GM23248 (cell line): Measurements from ENCODE around the gene WNK2. TPM values are rescaled to one million over a fixed set of nuclear protein-coding genes. Genes with fewer than 3 reads are reported as not detected.

Experiments
- DNase-seq: peaks from one replicate; pipeline ENCODE4 v3.0.0-alpha.2; 2015
- H2AFZ ChIP-seq: fragments of 200-600 bp; sonication (generic); 2 replicates; pipeline ENCODE4 v1.6.1; 2016; ENCODE audit warnings: antibody characterized with exemption
- H3F3A ChIP-seq: fragments of 200-600 bp; sonication (generic); 2 replicates; pipeline ENCODE4 v1.6.1; 2016; ENCODE audit warnings: mild to moderate bottlenecking, antibody characterized with exemption, mixed run types; ENCODE audit not compliant: insufficient read depth
- H3K27ac ChIP-seq: fragments of 200-600 bp; sonication (generic); 2 replicates; pipeline ENCODE4 v1.5.1; 2016; ENCODE audit warnings: mild to moderate bottlenecking
- H3K27me3 ChIP-seq: fragments of 200-600 bp; sonication (generic); replicated peaks from 2 replicates; pipeline ENCODE4 v1.6.1; 2016; ENCODE audit warnings: mild to moderate bottlenecking; ENCODE audit not compliant: insufficient read depth
- H3K36me3 ChIP-seq: fragments of 200-600 bp; sonication (generic); 2 replicates; pipeline ENCODE4 v1.6.1; 2016; ENCODE audit warnings: low read depth, mild to moderate bottlenecking
- H3K4me1 ChIP-seq: fragments of 200-600 bp; sonication (generic); 2 replicates; pipeline ENCODE4 v1.6.1; 2016; ENCODE audit warnings: mild to moderate bottlenecking; ENCODE audit not compliant: insufficient read depth
- H3K4me2 ChIP-seq: fragments of 200-600 bp; sonication (generic); one replicate; pipeline ENCODE4 v1.6.1; 2016; ENCODE audit warnings: mild to moderate bottlenecking; ENCODE audit not compliant: unreplicated experiment
- H3K4me3 ChIP-seq: fragments of 200-600 bp; sonication (generic); 2 replicates; pipeline ENCODE4 v1.5.1; 2016; ENCODE audit warnings: mild to moderate bottlenecking
- H3K79me2 ChIP-seq: fragments of 200-600 bp; sonication (generic); 2 replicates; pipeline ENCODE4 v1.6.1; 2016; ENCODE audit warnings: mild to moderate bottlenecking; ENCODE audit not compliant: insufficient read depth
- H3K9ac ChIP-seq: fragments of 200-600 bp; sonication (generic); 2 replicates; pipeline ENCODE4 v1.6.1; 2016; ENCODE audit warnings: mild to moderate bottlenecking
- H3K9me2 ChIP-seq: fragments of 200-600 bp; sonication (generic); 2 replicates; pipeline ENCODE4 v1.6.1; 2016; ENCODE audit warnings: mixed run types, mild to moderate bottlenecking, moderate library complexity; ENCODE audit not compliant: insufficient read depth
- H3K9me3 ChIP-seq: fragments of 200-600 bp; sonication (generic); one replicate; pipeline ENCODE4 v1.6.1; 2017; ENCODE audit warnings: low read depth
- H4K20me1 ChIP-seq: fragments of 200-600 bp; sonication (generic); 2 replicates; pipeline ENCODE4 v1.6.0; 2016; ENCODE audit not compliant: insufficient read depth
- EZH2 ChIP-seq: fragments of 200-600 bp; sonication (generic); IDR thresholded peaks from 2 replicates; pipeline ENCODE4 v1.6.1; 2018; ENCODE audit warnings: antibody characterized with exemption, mild to moderate bottlenecking; ENCODE audit not compliant: insufficient read depth, poor library complexity, severe bottlenecking
- EZH2phosphoT487 ChIP-seq: fragments of 200-600 bp; sonication (generic); IDR thresholded peaks from 2 replicates; pipeline ENCODE4 v1.6.1; 2018; ENCODE audit warnings: antibody characterized with exemption, moderate library complexity, mild to moderate bottlenecking, low read depth; ENCODE audit not compliant: insufficient read depth
- WGBS, 2 experiments: methylation state at CpG; one replicate each; pipeline ENCODE4 v1.1.6; 2015 to 2017; ENCODE audit warnings: low lambda C conversion rate in 2 of 2, low coverage in 1 of 2; ENCODE audit errors: missing lambda C conversion rate in 2 of 2; 5-methylcytosine and 5-hydroxymethylcytosine counted together
- in situ Hi-C: fragments of 300-500 bp; cut with MboI; formaldehyde crosslinking; loops from 2 replicates; pipeline ENCODE4 v1.15.0; 2020
- polyA plus RNA-seq: library from polyadenylated mRNA; unstranded; fragments of >200 nt; fragmentation: Nextera tagmentation; extraction: Ambion mirVana; gene quantifications from 2 replicates; pipeline ENCODE4 v1.2.1, GENCODE V29; 2016
- total RNA-seq: library from RNA; depleted of rRNA; stranded (reverse); fragments of >200 nt; shearing (Covaris generic); gene quantifications from 2 replicates; pipeline ENCODE4 v1.2.3, GENCODE V29; 2014; rRNA removed

WNK2 gene
- total RNA-seq, result not detected in 2 replicates
- not detected in 2 replicates for polyA plus RNA-seq

DNA sequence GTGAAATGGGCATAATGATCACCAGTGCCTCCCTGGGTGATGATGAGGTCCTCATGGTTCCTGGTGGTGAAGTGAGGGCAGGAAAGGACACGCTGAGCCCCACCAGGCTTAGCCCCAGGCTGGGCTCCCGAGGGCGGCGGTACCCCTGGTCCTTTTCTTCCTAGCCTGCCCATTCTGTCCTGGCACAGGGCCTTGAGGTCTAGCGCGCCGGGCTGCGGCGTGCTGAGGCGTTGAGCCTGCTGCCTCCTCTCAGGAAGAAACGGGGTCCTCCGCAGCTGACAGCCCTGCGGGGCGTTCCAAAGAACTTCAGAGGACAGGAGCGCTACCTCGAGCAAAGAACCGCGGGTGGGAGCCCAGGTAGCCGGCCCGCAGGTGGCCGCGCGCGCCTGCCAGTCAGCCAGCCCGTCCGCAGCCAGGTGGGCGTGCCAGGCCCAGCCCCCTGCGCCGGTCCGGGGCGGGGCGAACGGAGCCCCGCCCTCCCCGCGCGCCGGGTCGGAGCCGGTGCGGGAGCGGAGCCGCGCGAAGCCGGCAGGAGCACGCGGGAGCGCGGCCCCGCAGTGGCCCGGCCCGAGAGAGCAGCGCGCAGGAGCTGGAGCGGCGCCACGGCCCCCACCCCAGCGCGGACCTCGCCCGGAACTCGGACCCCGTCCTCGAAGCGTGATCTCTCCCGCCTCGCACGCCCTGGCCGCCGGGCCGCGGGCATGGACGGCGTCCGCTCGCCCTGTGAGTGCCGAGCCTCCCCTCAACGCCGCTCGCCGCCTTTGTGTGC lies at the start of gene WNK2:
Gene WNK2 (plus strand): TSS at position 477 of the 769 bp plus-strand sequence. CDS start 791 bp downstream, outside the sequence.
- no peak within 1 kb of the TSS for H3K4me2 ChIP-seq
- TF ChIP-seq EZH2phosphoT487, result no peak
- TF ChIP-seq EZH2, result no peak
- no peaks in the 10 kb centered on the region for H3K79me2 ChIP-seq
- peaks cover 30% of the 10 kb centered on the region for H3K27me3 ChIP-seq
- DNase-seq, result peak; percentile 23
- no peaks in the 10 kb centered on the region for H3K4me1 ChIP-seq
- peak within 1 kb of the TSS; percentile 52 for H3K4me3 ChIP-seq
- H2AFZ ChIP-seq, result no peak within 1 kb of the TSS
- in situ Hi-C loops, result no loop called here
- H4K20me1 ChIP-seq, result no peaks in the 10 kb centered on the region
- H3F3A ChIP-seq, result no peaks in the 10 kb centered on the region
- no peaks in the 10 kb centered on the region for H3K36me3 ChIP-seq
- H3K27ac ChIP-seq, result no peak within 1 kb of the TSS
- no peaks in the 10 kb centered on the region for H3K9me3 ChIP-seq
- no peaks in the 10 kb centered on the region for H3K9me2 ChIP-seq
- WGBS, 2 experiments, result 2 to 3% methylated on average over 31 to 40 of the region's 82 CpGs
- H3K9ac ChIP-seq, result no peak within 1 kb of the TSS

DNA sequence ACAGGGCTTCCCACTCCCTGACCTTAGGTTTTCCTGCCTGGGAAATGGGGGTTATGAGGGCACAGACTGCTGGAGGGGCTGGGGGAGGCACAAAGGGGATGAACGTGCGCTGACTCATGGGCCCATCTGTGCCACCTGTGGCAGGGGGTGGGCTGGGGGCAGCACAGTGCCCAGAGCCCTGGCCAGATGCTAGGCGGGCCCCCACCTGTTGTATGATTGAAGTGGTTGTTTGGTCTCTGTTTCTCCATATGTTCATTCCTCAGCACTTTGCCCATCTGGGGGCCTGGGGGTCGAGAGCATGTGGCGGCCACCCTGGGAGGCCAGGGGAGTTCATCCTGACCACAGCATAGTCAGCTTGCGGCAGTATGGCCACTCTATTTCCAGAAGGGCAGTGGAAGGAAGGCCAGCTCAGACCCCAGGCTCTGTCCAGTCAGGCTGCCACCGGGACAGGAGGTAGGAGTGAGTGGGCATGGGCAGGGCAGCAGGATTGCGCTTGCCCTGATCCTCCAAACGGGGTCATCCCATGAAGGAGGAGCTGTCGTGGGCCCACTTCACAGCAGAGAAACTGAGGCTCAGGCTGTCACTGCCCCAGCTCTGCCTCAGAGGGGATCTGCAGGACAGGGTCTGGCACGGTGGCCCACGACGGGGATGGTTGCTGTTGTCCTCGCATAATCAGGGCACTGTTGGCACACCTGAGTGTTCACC lies 49.0 kb upstream of the WNK2 start:
- Histone ChIP-seq H3K27me3 (no peaks in the 10 kb centered on the region), H2AFZ (peak overlapping the region; percentile 96), H3K9me3 (no peaks in the 10 kb centered on the region), H3K4me1 (peaks cover 13% of the 10 kb centered on the region), H4K20me1 (no peaks in the 10 kb centered on the region), H3K79me2 (0 out of 2 replicates have a peak, but pooled peaks cover 9% of the 10 kb centered on the region), H3K27ac (peak overlapping the region; percentile 62), H3F3A (no peaks in the 10 kb centered on the region), H3K4me2 (peak overlapping the region; percentile 93), H3K9ac (peak overlapping the region; percentile 97), H3K9me2 (no peaks in the 10 kb centered on the region), H3K36me3 (no peaks in the 10 kb centered on the region), H3K4me3 (peak overlapping the region; percentile 95)
- 64 to 77% methylated on average over 11 to 14 of the region's 14 CpGs for WGBS, 2 experiments
- in situ Hi-C loops, result no loop called here
- TF ChIP-seq EZH2 (no peak), EZH2phosphoT487 (no peak)
- no peak for DNase-seq

DNA sequence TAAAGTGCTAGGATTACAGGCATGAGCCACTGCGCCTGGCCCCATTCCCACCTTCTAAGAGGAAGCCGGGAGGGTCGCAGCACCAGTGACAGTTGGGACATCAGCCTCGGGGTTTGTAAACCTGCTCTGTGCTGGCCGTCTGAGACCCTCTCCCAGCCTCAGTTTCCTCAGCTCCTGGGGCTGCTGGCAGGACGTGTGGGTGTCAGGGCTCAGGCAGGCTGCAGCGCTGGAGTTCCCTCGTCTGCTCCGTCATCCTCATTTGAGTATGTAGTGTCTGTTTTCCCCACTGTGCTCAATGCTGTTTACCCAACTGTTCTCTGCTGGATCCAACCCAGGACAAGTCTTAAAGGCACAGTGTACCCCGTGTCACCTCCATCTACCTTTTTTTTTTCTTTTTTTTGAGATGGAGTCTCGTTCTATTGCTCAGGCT lies 47.9 kb upstream of the WNK2 start:
- Histone ChIP-seq H3F3A (no peaks in the 10 kb centered on the region), H2AFZ (no peak overlapping the region), H3K79me2 (0 out of 2 replicates have a peak, but pooled peaks cover 9% of the 10 kb centered on the region), H3K9me2 (no peaks in the 10 kb centered on the region), H3K9me3 (no peaks in the 10 kb centered on the region), H3K9ac (no peak overlapping the region), H3K27me3 (no peaks in the 10 kb centered on the region), H3K4me3 (no peak overlapping the region), H3K4me1 (peaks cover 13% of the 10 kb centered on the region), H4K20me1 (no peaks in the 10 kb centered on the region), H3K36me3 (no peaks in the 10 kb centered on the region), H3K27ac (no peak overlapping the region), H3K4me2 (no peak overlapping the region)
- TF ChIP-seq EZH2phosphoT487 (no peak), EZH2 (no peak)
- WGBS, 2 experiments, result 45 to 47% methylated on average over 11 of the region's 11 CpGs
- in situ Hi-C loops, result no loop called here
- peak; percentile 71 for DNase-seq

DNA sequence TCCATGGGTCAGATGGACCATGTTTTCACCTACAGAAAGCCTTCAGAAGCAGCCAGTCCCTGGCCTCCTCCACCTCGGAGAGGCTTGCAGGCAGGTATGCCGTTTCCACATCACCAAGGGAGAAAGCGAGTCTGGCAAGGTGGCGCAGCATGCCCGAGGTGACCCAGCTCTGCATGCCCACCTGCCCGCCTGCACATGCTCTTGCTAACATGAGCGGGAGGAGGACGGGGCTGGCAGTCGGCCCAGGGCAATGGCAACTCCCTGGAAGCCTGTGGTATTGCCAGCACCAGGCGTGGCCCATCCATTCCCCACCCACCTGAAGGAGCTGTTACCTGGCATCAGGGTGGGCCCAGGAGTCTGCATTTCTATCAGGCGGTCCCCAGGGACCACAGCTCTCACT lies 46.6 kb upstream of the WNK2 start:
- no peak for DNase-seq
- H2AFZ ChIP-seq, result no peak overlapping the region
- no peaks in the 10 kb centered on the region for H3K79me2 ChIP-seq
- no peaks in the 10 kb centered on the region for H3K36me3 ChIP-seq
- H3K4me3 ChIP-seq, result no peak overlapping the region
- H3K4me2 ChIP-seq, result no peak overlapping the region
- H3K9me3 ChIP-seq, result no peaks in the 10 kb centered on the region
- H3K9ac ChIP-seq, result no peak overlapping the region
- no peaks in the 10 kb centered on the region for H3K27me3 ChIP-seq
- TF ChIP-seq EZH2 (no peak), EZH2phosphoT487 (no peak)
- 78 to 87% methylated on average over 11 of the region's 11 CpGs for WGBS, 2 experiments
- no peaks in the 10 kb centered on the region for H4K20me1 ChIP-seq
- no peaks in the 10 kb centered on the region for H3F3A ChIP-seq
- H3K27ac ChIP-seq, result no peak overlapping the region
- H3K4me1 ChIP-seq, result peaks cover 9% of the 10 kb centered on the region
- in situ Hi-C loops, result no loop called here
- no peaks in the 10 kb centered on the region for H3K9me2 ChIP-seq
